Measurements from ENCODE around the gene C5orf22. TPM values are rescaled to one million over a fixed set of nuclear protein-coding genes. Genes with fewer than 3 reads are reported as not detected.
"Not testable (repeated sequence)": the region's sequence is repeated elsewhere in the genome, so short reads cannot be mapped to it uniquely, and the experiment has no call there.

Gene C5orf22
- total RNA-seq, 2 donors from 2014 or later, result 14.1 to 21.7 TPM

GRCh38 chr5:31602305-31602704 is 70.2 kb downstream of the C5orf22 start:
- ATAC-seq (replicated peaks); H3K27ac Mint-ChIP-seq; H3K9me3 Mint-ChIP-seq; H3K27me3 Mint-ChIP-seq; H3K4me3 Mint-ChIP-seq; H3K36me3 Mint-ChIP-seq (ENCODE audit: low read depth); H3K4me1 Mint-ChIP-seq: not testable (repeated sequence)

- H3K36me3 Mint-ChIP-seq (ENCODE audit: low read depth), result no peaks in the 10 kb centered on the region
- no peak for ATAC-seq (replicated peaks)
- H3K27ac Mint-ChIP-seq, result no peak overlapping the region
- no peaks in the 10 kb centered on the region for H3K4me1 Mint-ChIP-seq
- H3K27me3 Mint-ChIP-seq, result peaks cover 6% of the 10 kb centered on the region
- no peak overlapping the region for H3K4me3 Mint-ChIP-seq
- H3K9me3 Mint-ChIP-seq, result no peaks in the 10 kb centered on the region
Observed at GRCh38 chr5:31604240-31604639, 72.1 kb downstream of the C5orf22 start.

GRCh38 chr5:31604644-31605043 is 72.5 kb downstream of the C5orf22 start:
- no peak overlapping the region for H3K4me3 Mint-ChIP-seq
- ATAC-seq (replicated peaks), result no peak
- no peaks in the 10 kb centered on the region for H3K36me3 Mint-ChIP-seq (ENCODE audit: low read depth)
- H3K27ac Mint-ChIP-seq, result no peak overlapping the region
- no peaks in the 10 kb centered on the region for H3K9me3 Mint-ChIP-seq
- H3K4me1 Mint-ChIP-seq, result no peaks in the 10 kb centered on the region
- peaks cover 6% of the 10 kb centered on the region for H3K27me3 Mint-ChIP-seq

Other genes with a start within 250 kb of the C5orf22 start
- gene DROSHA, start 208 bp upstream of the C5orf22 start, total RNA-seq, result 10 to 100 TPM; 56.6 to 81.0 TPM
- under 1 TPM in 1 of 2 donors, not detected in 1; 0.53 TPM for gene PDZD2, start 106.8 kb downstream of the C5orf22 start, total RNA-seq